Adrenal gland (tissue), 12 donors: Measurements from ENCODE around the gene RBFOX1. TPM values are rescaled to one million over a fixed set of nuclear protein-coding genes. Genes with fewer than 3 reads are reported as not detected.

Experiments
- DNase-seq, 7 donors: peaks; one replicate each; pipeline ENCODE4 v3.0.0-alpha.2; 2019 to 2020
- H3K27ac ChIP-seq, 5 donors: fragments of 200-600 bp; sonication (generic) in 4 of 5; 1 replicate in 3 of 5; 2 replicates in 2 of 5; pipeline versions ENCODE4 v1.5.1 to v1.8.0; 2016 to 2020; ENCODE audit warnings: mild to moderate bottlenecking in 1 of 5
- H3K27me3 ChIP-seq: fragments of 200-600 bp; 2 replicates; pipeline ENCODE4 v1.8.0; 2021
- H3K36me3 ChIP-seq, 2 donors: fragments of 200-600 bp; replicated peaks in 1 of 2; 1 replicate in 1 of 2; 2 replicates in 1 of 2; pipeline versions ENCODE4 v1.5.1 to v1.8.0; 2018 to 2022
- H3K4me1 ChIP-seq, 2 donors: fragments of 200-600 bp; replicated peaks in 1 of 2; 1 replicate in 1 of 2; 2 replicates in 1 of 2; pipeline versions ENCODE4 v1.5.1 to v1.8.0; 2018 to 2021
- H3K4me3 ChIP-seq, 4 donors: fragments of 200-600 bp; sonication (generic) in 3 of 4; one replicate each; pipeline ENCODE4 v1.5.1; 2016 to 2018
- H3K9me3 ChIP-seq, 3 donors: fragments of 200-600 bp; sonication (generic) in 1 of 3; replicated peaks in 1 of 3; 1 replicate in 2 of 3; 2 replicates in 1 of 3; pipeline versions ENCODE4 v1.5.1 to v1.8.0; 2016 to 2021
- POLR2A ChIP-seq, 2 donors: fragments of 450-650 bp; IDR thresholded peaks; one replicate each; pipeline ENCODE4 v1.6.1; 2017; ENCODE audit warnings: antibody characterized with exemption in 2 of 2, mild to moderate bottlenecking in 2 of 2, moderate library complexity in 1 of 2
- WGBS, 4 donors: extraction: QIAGEN DNeasy Blood & Tissue Kit in 2 of 4; methylation state at CpG; one replicate each; pipeline versions ENCODE4 v1.1.5 to v1.1.7; 2013 to 2017; 5-methylcytosine and 5-hydroxymethylcytosine counted together
- intact Hi-C, 2 donors: fragments of 100-400 bp; cut with DNase I; formaldehyde crosslinking; loops; one replicate each; pipeline versions ENCODE4 v1.14.1 to v1.15.0; 2022 to 2023
- polyA plus RNA-seq, 3 donors: library from polyadenylated mRNA; stranded (reverse); fragments of 200-250 nt in 2 of 3; fragments of 350-450 nt in 1 of 3; fragmentation: Illumina TruSeq in 1 of 3; extraction: RNeasy Lipid Tissue Mini Kit (QIAGEN cat#74804) in 1 of 3; gene quantifications; one replicate each; pipeline ENCODE4 v1.2.3, GENCODE V29; 2013 to 2014
- total RNA-seq, 9 donors: library from RNA; depleted of rRNA in 4 of 9; stranded (reverse); fragments of >200 nt in 4 of 9; fragments of 120-200 nt in 1 of 9; fragmentation: NEBNext Ultra II Directional in 1 of 9; extraction: Animal tissue kit (Norgen Biotek cat#: 25700) in 1 of 9; gene quantifications; one replicate each; pipeline versions ENCODE4 v1.1.0 to v1.2.4, GENCODE V29; 2013 to 2023
- TF ChIP-seq, protein P1 (sequence below), 6 experiments: fragments of 450-650 bp in 4 of 6; fragments of 200-600 bp in 2 of 6; sonication (generic) in 1 of 6; IDR thresholded peaks; 1 replicate in 5 of 6; 2 replicates in 1 of 6; pipeline versions ENCODE4 v1.5.1 to v1.8.0; 2016 to 2021; ENCODE audit warnings: antibody characterized with exemption in 6 of 6, mild to moderate bottlenecking in 2 of 6, moderate library complexity in 1 of 6
- donor health status: healthy with polysubstance abuse.
- donor health status: Bipolar disorder and iron deficiency.
- donor health status: DM: yes; HTN: yes; CAD: no.
- donor health status: DM: no; HTN: no; CAD: no.
- donor health status: DM: no; HTN: no; CAD: no.
- donor health status: DM: yes; HTN: yes; CAD: no.

Gene RBFOX1
- total and polyA plus RNA-seq, 12 donors, result 0.19 to 6.3 (median 0.71) TPM; not detected in 4

DNA sequence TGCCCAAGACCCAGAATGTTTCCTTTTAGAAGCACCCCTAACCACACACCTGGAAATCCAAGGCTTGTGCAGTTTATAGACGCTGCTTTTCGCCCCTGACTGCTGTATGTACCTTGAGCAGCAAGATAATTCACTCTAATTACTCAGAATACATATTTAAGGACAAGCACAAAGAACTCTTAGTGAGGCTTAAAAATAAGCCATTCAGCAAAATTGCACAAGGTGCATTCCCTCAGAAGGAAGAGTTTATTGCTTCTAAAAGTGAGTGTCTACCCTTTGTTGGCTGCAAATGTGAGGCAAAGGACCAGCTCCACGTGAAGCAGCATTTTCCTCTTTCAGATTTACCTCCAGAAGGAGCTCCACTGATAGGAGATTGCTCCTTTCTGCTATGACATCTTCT, 208.4 kb downstream of the RBFOX1 start:
- Histone ChIP-seq H3K4me1 (no peaks in the 10 kb centered on the region), H3K4me3 (no peak overlapping the region), H3K36me3 (no peaks in the 10 kb centered on the region), H3K27ac (no peak overlapping the region), H3K27me3 (no peaks in the 10 kb centered on the region), H3K9me3 (no peaks in the 10 kb centered on the region)
- 54 to 66% (median 64%) methylated on average over 3 of the region's 3 CpGs for WGBS, 4 donors
- TF ChIP-seq POLR2A (IDR thresholded peaks at IDR 0.05), result no peak
- TF ChIP-seq, protein P1, sequence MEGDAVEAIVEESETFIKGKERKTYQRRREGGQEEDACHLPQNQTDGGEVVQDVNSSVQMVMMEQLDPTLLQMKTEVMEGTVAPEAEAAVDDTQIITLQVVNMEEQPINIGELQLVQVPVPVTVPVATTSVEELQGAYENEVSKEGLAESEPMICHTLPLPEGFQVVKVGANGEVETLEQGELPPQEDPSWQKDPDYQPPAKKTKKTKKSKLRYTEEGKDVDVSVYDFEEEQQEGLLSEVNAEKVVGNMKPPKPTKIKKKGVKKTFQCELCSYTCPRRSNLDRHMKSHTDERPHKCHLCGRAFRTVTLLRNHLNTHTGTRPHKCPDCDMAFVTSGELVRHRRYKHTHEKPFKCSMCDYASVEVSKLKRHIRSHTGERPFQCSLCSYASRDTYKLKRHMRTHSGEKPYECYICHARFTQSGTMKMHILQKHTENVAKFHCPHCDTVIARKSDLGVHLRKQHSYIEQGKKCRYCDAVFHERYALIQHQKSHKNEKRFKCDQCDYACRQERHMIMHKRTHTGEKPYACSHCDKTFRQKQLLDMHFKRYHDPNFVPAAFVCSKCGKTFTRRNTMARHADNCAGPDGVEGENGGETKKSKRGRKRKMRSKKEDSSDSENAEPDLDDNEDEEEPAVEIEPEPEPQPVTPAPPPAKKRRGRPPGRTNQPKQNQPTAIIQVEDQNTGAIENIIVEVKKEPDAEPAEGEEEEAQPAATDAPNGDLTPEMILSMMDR (IDR thresholded peaks at IDR 0.05), result no peak
- no peak for DNase-seq
- intact Hi-C loops, result no loop called here

DNA sequence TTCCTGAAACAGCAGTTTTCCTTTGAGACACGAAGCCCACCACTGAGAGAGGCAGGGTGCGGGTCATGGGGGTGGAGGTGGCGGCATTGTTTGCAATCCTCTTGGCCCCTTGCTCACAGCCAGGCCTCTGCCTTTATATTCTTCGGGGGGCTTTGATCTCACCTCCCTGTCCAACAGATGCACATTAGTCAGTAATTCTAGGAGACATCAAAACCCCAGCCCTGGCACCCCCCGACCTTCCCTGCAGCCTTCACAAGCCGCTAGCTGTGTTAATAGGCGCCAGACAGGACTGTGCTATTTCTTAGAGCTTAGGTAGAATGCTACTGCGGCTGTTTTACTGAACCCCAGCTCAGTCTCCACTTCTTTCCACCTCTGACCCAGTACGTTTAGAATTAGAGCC, 212.6 kb downstream of the RBFOX1 start:
- TF ChIP-seq, protein P1 (IDR thresholded peaks at IDR 0.05), result no peak
- TF ChIP-seq POLR2A (IDR thresholded peaks at IDR 0.05), result no peak
- H3K27me3 ChIP-seq, result no peaks in the 10 kb centered on the region
- H3K9me3 ChIP-seq, result no peaks in the 10 kb centered on the region
- intact Hi-C loops, result no loop called here
- H3K36me3 ChIP-seq, result no peaks in the 10 kb centered on the region
- no peak for DNase-seq
- H3K27ac ChIP-seq, result no peak overlapping the region
- no peak overlapping the region for H3K4me3 ChIP-seq
- H3K4me1 ChIP-seq, result no peaks in the 10 kb centered on the region
- WGBS, 4 donors, result 38 to 59% (median 52%) methylated on average over 8 to 9 of the region's 9 CpGs

DNA sequence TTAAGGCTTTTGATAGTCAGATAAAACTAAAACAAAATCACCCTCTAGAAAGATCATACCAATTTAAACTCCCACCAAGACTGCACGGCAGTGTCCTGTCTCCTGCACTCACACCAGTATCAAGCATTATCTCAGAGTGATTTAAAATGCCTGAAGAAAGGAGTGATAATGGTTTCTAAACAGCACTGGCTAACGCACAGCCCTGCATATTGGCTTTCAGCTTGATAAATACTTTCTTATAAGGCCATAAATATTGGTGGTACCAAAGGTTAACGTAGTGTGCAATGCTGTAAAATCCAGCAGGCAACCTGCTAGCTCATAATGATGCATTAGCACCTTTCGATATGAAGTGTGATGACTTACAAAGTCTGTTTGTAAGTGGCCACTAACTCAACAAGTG, 214.3 kb downstream of the RBFOX1 start:
- intact Hi-C loops, result no loop called here
- Histone ChIP-seq H3K4me3 (no peak overlapping the region), H3K9me3 (no peaks in the 10 kb centered on the region), H3K36me3 (no peaks in the 10 kb centered on the region), H3K4me1 (no peaks in the 10 kb centered on the region), H3K27me3 (no peaks in the 10 kb centered on the region), H3K27ac (no peak overlapping the region)
- TF ChIP-seq POLR2A (IDR thresholded peaks at IDR 0.05), result no peak
- TF ChIP-seq, protein P1 (IDR thresholded peaks at IDR 0.05), result no peak
- 32 to 40% (median 36%) methylated on average over 4 of the region's 4 CpGs for WGBS, 4 donors
- no peak for DNase-seq

DNA sequence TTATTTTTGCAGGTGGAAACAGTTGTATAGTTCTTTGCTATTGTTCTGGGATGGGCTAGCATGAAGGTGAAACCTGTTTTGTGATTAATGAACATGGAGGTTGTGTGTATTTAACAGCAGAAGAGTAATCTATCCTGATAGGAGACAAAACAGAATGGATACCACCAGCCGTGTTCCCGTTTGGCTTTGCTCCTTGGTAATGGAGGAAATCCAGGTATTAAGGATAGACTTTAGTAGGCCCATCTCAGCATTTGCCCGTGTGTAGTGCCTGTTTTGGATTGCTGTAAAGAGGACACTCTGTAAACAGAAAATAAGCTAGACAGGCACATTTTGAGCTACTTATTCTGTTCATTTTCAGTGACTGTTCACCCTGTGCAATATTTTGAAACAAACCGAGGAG, 215.1 kb downstream of the RBFOX1 start:
- no peak for DNase-seq
- H3K27me3 ChIP-seq, result no peaks in the 10 kb centered on the region
- H3K36me3 ChIP-seq, result no peaks in the 10 kb centered on the region
- H3K27ac ChIP-seq, result no peak overlapping the region
- no peak overlapping the region for H3K4me3 ChIP-seq
- TF ChIP-seq, protein P1 (IDR thresholded peaks at IDR 0.05), result no peak
- TF ChIP-seq POLR2A (IDR thresholded peaks at IDR 0.05), result no peak
- WGBS, 4 donors, result 55 to 77% (median 65%) methylated on average over 4 of the region's 4 CpGs
- H3K4me1 ChIP-seq, result no peaks in the 10 kb centered on the region
- intact Hi-C loops, result no loop called here
- no peaks in the 10 kb centered on the region for H3K9me3 ChIP-seq
